Activated CD4-positive, alpha-beta memory T cell treated with anti-CD3 and anti-CD28 coated beads, Interleukin-2, amount 10 ng/mL, durations not matched to agents 7 days and 5 days (primary cell): ENCODE data around the gene DNAJB1. TPM values are rescaled to one million over a fixed set of nuclear protein-coding genes. Genes with fewer than 3 reads are reported as not detected.

Source experiments
- CTCF ChIA-PET: fragments of 350-600 bp; sonication (Branson Sonifier 250); formaldehyde crosslinking; loops from one replicate; lab custom pipeline; 2021; ENCODE audit warnings: antibody characterized with exemption, inconsistent platforms; lab: Charles Lee
- POLR2A ChIA-PET: fragments of 350-600 bp; sonication (Branson Sonifier 250); formaldehyde crosslinking; loops from one replicate; lab custom pipeline; 2021; ENCODE audit warnings: antibody characterized with exemption; lab: Charles Lee
- DNase-seq: peaks from one replicate; pipeline ENCODE4 v3.0.0-alpha.2; 2020
- H3K27ac Mint-ChIP-seq: one replicate; pipeline ENCODE4 v1.8.0; 2021; ENCODE audit warnings: mild to moderate bottlenecking, mixed read lengths
- H3K27me3 Mint-ChIP-seq: one replicate; pipeline ENCODE4 v1.8.0; 2021; ENCODE audit warnings: mixed read lengths
- H3K36me3 Mint-ChIP-seq: one replicate; pipeline ENCODE4 v1.8.0; 2021; ENCODE audit warnings: low read depth, mixed read lengths
- H3K4me1 Mint-ChIP-seq: one replicate; pipeline ENCODE4 v1.8.0; 2021; ENCODE audit warnings: mixed read lengths
- H3K4me3 Mint-ChIP-seq: one replicate; pipeline ENCODE4 v1.8.0; 2021; ENCODE audit warnings: mild to moderate bottlenecking, mixed read lengths
- H3K9me3 Mint-ChIP-seq: one replicate; pipeline ENCODE4 v1.8.0; 2021; ENCODE audit warnings: mixed read lengths
- total RNA-seq, 2 experiments: library from RNA; stranded (reverse); gene quantifications; one replicate each; pipeline ENCODE4 v1.2.3, GENCODE V29; 2021

The DNAJB1 gene
- total RNA-seq, 2 experiments from 2014 or later = 108 to 114 TPM

DNA sequence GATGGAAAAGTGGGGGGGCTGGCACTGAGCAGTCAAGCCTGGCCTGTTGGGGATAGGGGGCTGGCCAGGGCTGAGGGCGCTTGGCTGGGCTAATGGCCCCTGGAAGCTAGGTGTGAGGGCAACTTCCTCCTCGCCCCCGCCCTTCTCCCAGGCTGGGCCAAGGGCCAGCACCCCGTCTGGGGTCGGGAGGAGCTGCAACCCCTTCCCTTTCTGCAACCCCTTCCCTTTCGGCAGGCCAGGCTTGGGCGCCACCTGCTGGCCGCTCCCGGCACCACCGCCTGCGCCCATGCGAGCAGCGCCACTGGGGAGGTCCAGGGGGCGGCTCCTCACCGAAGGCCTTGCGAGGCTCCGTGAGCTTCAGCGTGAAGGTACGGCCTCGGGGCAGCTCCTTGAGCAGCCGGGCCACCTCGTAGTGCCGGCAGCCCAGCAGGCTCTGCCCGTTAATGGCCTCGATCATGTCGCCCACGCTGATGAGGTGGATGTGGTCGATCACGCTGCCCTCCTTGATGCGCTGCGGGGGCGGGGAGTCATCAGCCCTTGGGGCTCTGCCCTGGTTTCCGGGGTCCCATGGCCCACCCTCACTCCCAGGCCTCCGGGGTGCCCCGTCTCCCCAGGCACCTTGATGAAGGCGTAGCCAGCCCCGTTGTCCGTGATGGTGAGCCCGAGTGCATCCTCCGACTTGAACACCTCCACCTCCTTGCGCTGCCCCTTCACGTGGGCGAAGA, 38.1 kb downstream of the DNAJB1 start:
- Mint-ChIP-seq H3K4me1 (peaks cover 19% of the 10 kb centered on the region), H3K36me3 (peaks cover 2% of the 10 kb centered on the region), H3K27me3 (no peaks in the 10 kb centered on the region), H3K9me3 (no peaks in the 10 kb centered on the region), H3K27ac (no peak overlapping the region), H3K4me3 (no peak overlapping the region)
- ChIA-PET CTCF (interaction anchor here (0.6 to 3.9 kb wide), 28 partner anchors 7 to 343 kb away, joined by 3 to 26 read pairs (median 4); partner anchors contain the start of genes ADGRE5, ASF1B, DDX39A and GIPC1), POLR2A (interaction anchor here (1.0 to 2.0 kb wide), 6 partner anchors 36 to 343 kb away, joined by 3 to 6 read pairs (median 4); partner anchors contain the start of gene DNAJB1)
- DNase-seq = peak; percentile 79

GRCh38 chr19:14479309-14479974, 38.8 kb downstream of the DNAJB1 start:
- POLR2A ChIA-PET = interaction anchor here (1.0 to 2.0 kb wide), 8 partner anchors 16 to 343 kb away, joined by 3 to 6 read pairs (median 4); partner anchors contain the start of genes ASF1B and DNAJB1
- Mint-ChIP-seq H3K4me3 (no peak overlapping the region), H3K4me1 (peaks cover 25% of the 10 kb centered on the region), H3K27ac (no peak overlapping the region), H3K36me3 (peaks cover 5% of the 10 kb centered on the region), H3K9me3 (no peaks in the 10 kb centered on the region), H3K27me3 (peaks cover 5% of the 10 kb centered on the region)
- no peak for DNase-seq
- CTCF ChIA-PET = interaction anchor here (1.0 to 3.9 kb wide), 22 partner anchors 10 to 343 kb away, joined by 3 to 26 read pairs (median 5); partner anchors contain the start of genes ADGRE5, ASF1B and GIPC1

DNA sequence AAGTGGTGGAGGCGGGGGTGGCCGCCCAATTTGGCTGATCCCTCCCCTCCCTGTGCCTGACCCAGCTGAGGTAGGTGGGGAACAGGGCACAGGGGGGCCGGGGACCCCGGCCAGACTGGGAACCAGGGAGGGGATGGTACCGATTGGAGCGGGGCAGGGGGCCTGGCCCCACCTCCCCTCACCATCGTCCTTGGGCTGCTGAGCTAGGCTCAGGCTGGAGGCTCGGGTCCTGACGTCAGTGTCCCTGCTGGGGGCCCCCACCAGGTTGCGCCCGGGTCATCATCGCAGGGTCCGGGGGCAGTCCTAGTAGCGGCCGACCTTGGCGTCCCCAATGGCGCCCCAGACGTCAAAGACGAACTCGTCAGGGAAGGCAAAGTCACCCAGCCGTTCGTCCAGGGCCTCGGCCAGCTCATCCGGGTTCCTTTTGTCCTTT, 40.1 kb downstream of the DNAJB1 start:
- Mint-ChIP-seq H3K4me1 (peaks cover 30% of the 10 kb centered on the region), H3K27me3 (peaks cover 9% of the 10 kb centered on the region), H3K9me3 (no peaks in the 10 kb centered on the region), H3K27ac (no peak overlapping the region), H3K4me3 (no peak overlapping the region), H3K36me3 (peaks cover 3% of the 10 kb centered on the region)
- ChIA-PET CTCF (interaction anchor here (0.9 to 3.9 kb wide), 9 partner anchors 11 to 341 kb away, joined by 3 to 26 read pairs (median 5); partner anchors contain the start of gene ASF1B), POLR2A (interaction anchor here (0.7 to 1.8 kb wide), 6 partner anchors 17 to 342 kb away, joined by 3 to 6 read pairs (median 4); partner anchors contain the start of genes ASF1B, DDX39A and DNAJB1)
- no peak for DNase-seq

- POLR2A ChIA-PET = interaction anchor here (0.7 to 1.8 kb wide), 6 partner anchors 18 to 341 kb away, joined by 3 to 6 read pairs (median 4); partner anchors contain the start of genes ASF1B, DDX39A and DNAJB1
Observed at GRCh38 chr19:14477418-14478112, 40.6 kb downstream of the DNAJB1 start.

GRCh38 chr19:14476673-14477401, 41.4 kb downstream of the DNAJB1 start:
- Mint-ChIP-seq H3K27me3 (peaks cover 15% of the 10 kb centered on the region), H3K27ac (no peak overlapping the region), H3K36me3 (peaks cover 3% of the 10 kb centered on the region), H3K4me3 (no peak overlapping the region), H3K4me1 (peaks cover 33% of the 10 kb centered on the region), H3K9me3 (no peaks in the 10 kb centered on the region)
- peak; percentile 45 for DNase-seq
- ChIA-PET CTCF (interaction anchor here (0.5 to 3.9 kb wide), 3 partner anchors 12 to 503 kb away, joined by 3 to 26 read pairs (median 3); no protein-coding TSS in a partner anchor), POLR2A (interaction anchor here (1.0 to 1.8 kb wide), 2 partner anchors 59 to 340 kb away, joined by 3 to 6 read pairs; partner anchors contain the start of genes ASF1B and DDX39A)

More at GRCh38 chr19:14477418-14478112, 40.6 kb downstream of the DNAJB1 start:
- Mint-ChIP-seq H3K4me3 (no peak overlapping the region), H3K36me3 (peaks cover 3% of the 10 kb centered on the region), H3K4me1 (peaks cover 33% of the 10 kb centered on the region), H3K27me3 (peaks cover 15% of the 10 kb centered on the region), H3K27ac (no peak overlapping the region), H3K9me3 (no peaks in the 10 kb centered on the region)
- no peak for DNase-seq
- CTCF ChIA-PET = interaction anchor here (1.1 to 3.9 kb wide), 6 partner anchors 11 to 341 kb away, joined by 3 to 26 read pairs (median 9); partner anchors contain the start of gene ASF1B

- H3K9me3 Mint-ChIP-seq = no peaks in the 10 kb centered on the region
- no peak overlapping the region for H3K27ac Mint-ChIP-seq
- peaks cover 33% of the 10 kb centered on the region for H3K4me1 Mint-ChIP-seq
- peaks cover 3% of the 10 kb centered on the region for H3K36me3 Mint-ChIP-seq
- H3K27me3 Mint-ChIP-seq = peaks cover 15% of the 10 kb centered on the region
- POLR2A ChIA-PET = no interaction called here
- no peak overlapping the region for H3K4me3 Mint-ChIP-seq
- CTCF ChIA-PET = interaction anchor here (0.5 kb wide), 1 partner anchor 503 kb away, joined by 3 read pairs; no protein-coding TSS in a partner anchor
- no peak for DNase-seq
Observed at GRCh38 chr19:14476327-14476672, 41.9 kb downstream of the DNAJB1 start.

GRCh38 chr19:14475251-14476073, 42.7 kb downstream of the DNAJB1 start, which contains the start of gene PTGER1:
Gene PTGER1 (minus strand): TSS chr19:14475354. CDS start chr19:14474320, 1,034 bp downstream.
- ChIA-PET POLR2A (interaction anchor here (1.3 kb wide), 2 partner anchors 10 to 339 kb away, joined by 3 read pairs; partner anchors contain the start of gene ASF1B), CTCF (interaction anchor here (0.7 to 2.0 kb wide), 7 partner anchors 8 to 339 kb away, joined by 3 to 5 read pairs (median 3); partner anchors contain the start of gene ASF1B)
- H3K9me3 Mint-ChIP-seq = no peaks in the 10 kb centered on the region
- peak; percentile 55 for DNase-seq
- peaks cover 11% of the 10 kb centered on the region for H3K36me3 Mint-ChIP-seq
- peak within 1 kb of the TSS; percentile 49 for H3K27ac Mint-ChIP-seq
- peaks cover 15% of the 10 kb centered on the region for H3K27me3 Mint-ChIP-seq
- H3K4me3 Mint-ChIP-seq = peak within 1 kb of the TSS; percentile 6
- peaks cover 31% of the 10 kb centered on the region for H3K4me1 Mint-ChIP-seq

- POLR2A ChIA-PET = interaction anchor here (1.3 kb wide), 2 partner anchors 11 to 338 kb away, joined by 3 read pairs; partner anchors contain the start of gene ASF1B
- no peak overlapping the region for H3K27ac Mint-ChIP-seq
- CTCF ChIA-PET = interaction anchor here (0.7 to 2.0 kb wide), 6 partner anchors 9 to 338 kb away, joined by 3 to 5 read pairs (median 4); partner anchors contain the start of gene ASF1B
- no peaks in the 10 kb centered on the region for H3K9me3 Mint-ChIP-seq
- DNase-seq = no peak
- H3K4me3 Mint-ChIP-seq = peak overlapping the region; percentile 6
- H3K27me3 Mint-ChIP-seq = peaks cover 15% of the 10 kb centered on the region
- H3K36me3 Mint-ChIP-seq = peaks cover 13% of the 10 kb centered on the region
- peaks cover 31% of the 10 kb centered on the region for H3K4me1 Mint-ChIP-seq
Observed at GRCh38 chr19:14474827-14475226, 43.4 kb downstream of the DNAJB1 start.

DNA sequence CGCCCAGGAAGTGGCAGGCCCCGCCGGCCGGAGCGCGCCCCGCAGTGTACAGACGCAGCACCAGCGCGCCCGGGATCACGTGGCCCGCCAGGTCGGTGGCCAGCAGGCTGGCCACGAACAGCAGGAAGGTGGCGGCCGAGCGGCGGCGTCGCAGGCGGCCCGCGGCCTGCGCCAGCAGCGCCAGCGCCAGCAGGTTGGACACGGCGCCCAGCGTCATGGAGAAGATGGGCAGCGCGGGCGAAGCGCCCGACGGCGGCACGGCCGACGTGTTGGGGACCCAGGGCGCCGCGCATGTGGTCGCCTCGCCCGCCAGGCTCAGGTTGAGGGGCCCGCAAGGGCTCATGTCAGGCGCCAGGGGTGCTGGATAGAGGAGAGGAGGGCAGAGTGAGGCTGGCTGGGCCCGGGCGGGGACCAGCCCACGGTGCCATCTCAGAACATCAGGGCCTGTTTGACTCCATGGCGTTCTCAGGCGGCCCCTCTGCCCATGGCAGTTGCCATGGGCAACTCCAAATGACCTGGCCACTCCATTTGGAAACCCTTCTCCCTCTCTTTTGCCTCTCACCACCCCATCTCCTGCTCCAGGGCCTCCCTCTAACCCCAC, 44.1 kb downstream of the DNAJB1 start:
- DNase-seq = no peak
- Mint-ChIP-seq H3K27me3 (peaks cover 15% of the 10 kb centered on the region), H3K27ac (no peak overlapping the region), H3K4me1 (peaks cover 31% of the 10 kb centered on the region), H3K9me3 (no peaks in the 10 kb centered on the region), H3K4me3 (peak overlapping the region; percentile 6), H3K36me3 (peaks cover 16% of the 10 kb centered on the region)
- ChIA-PET POLR2A (no interaction called here), CTCF (interaction anchor here (2.0 kb wide), 1 partner anchor 9 kb away, joined by 5 read pairs; no protein-coding TSS in a partner anchor)
